PFSK-1 (cell line): Measurements from ENCODE around the gene HSD17B12.

Experiments
- FOXP2 ChIP-seq: optimal IDR thresholded peaks from 2 replicates; pipeline ENCODE3; 2011; ENCODE audit warnings: borderline replicate concordance, control low read depth, inconsistent platforms; ENCODE audit not compliant: insufficient read depth; ENCODE audit errors: extremely low read length, extremely low read depth
- POLR2AphosphoS5 ChIP-seq: IDR thresholded peaks from 2 replicates; pipeline ENCODE4 v1.6.1; 2012; ENCODE audit warnings: low read depth, mild to moderate bottlenecking, control low read depth, low read length, moderate library complexity
- REST ChIP-seq, 2 experiments: IDR thresholded peaks; 2 replicates each; pipeline versions ENCODE4 v1.6.1 to v1.8.0; 2011 to 2012; ENCODE audit warnings: low read depth in 2 of 2, low read length in 2 of 2, control low read depth in 1 of 2, inconsistent platforms in 1 of 2, mild to moderate bottlenecking in 1 of 2, moderate library complexity in 1 of 2; ENCODE audit not compliant: insufficient read depth in 1 of 2
- SIN3A ChIP-seq: IDR thresholded peaks from 2 replicates; pipeline ENCODE4 v1.6.1; 2012; ENCODE audit warnings: mild to moderate bottlenecking, low read length, moderate library complexity, borderline replicate concordance; ENCODE audit not compliant: insufficient read depth
- TAF1 ChIP-seq: IDR thresholded peaks from 2 replicates; pipeline ENCODE4 v1.6.1; 2012; ENCODE audit warnings: low read length, control low read depth, borderline replicate concordance; ENCODE audit not compliant: insufficient read depth

GRCh38 chr11:43830928-43831440 lies 150.4 kb downstream of the HSD17B12 start:
- TF ChIP-seq TAF1 (no peak), REST (IDR thresholded peaks at IDR 0.05; ENCODE audit: insufficient read depth in 1 of 2, low read depth in 2 of 2, low read length in 2 of 2) (no peak), POLR2AphosphoS5 (no peak), SIN3A (peak; percentile 51; the same call in 1 of the 2 replicates), FOXP2 (no peak)
